Neural cell (in vitro differentiated cells): Measurements from ENCODE around the gene ANKAR. TPM values are rescaled to one million over a fixed set of nuclear protein-coding genes. Genes with fewer than 3 reads are reported as not detected.

Source experiments
- H2AFZ ChIP-seq: fragments of 200-600, 300-800 bp; sonication (generic), shearing (Covaris generic); 2 replicates; pipeline ENCODE4 v1.6.0; 2014; ENCODE audit warnings: low read depth, mild to moderate bottlenecking, antibody characterized with exemption, low read length, moderate library complexity
- H3F3A ChIP-seq: fragments of 200-600 bp; shearing (Covaris generic); 2 replicates; pipeline ENCODE4 v1.6.1; 2016; ENCODE audit warnings: mild to moderate bottlenecking, moderate library complexity, mixed read lengths, antibody characterized with exemption, low read length; ENCODE audit not compliant: insufficient read depth, poor library complexity, severe bottlenecking
- H3K27ac ChIP-seq: fragments of 200-600, 300-800 bp; sonication (generic), shearing (Covaris generic); 2 replicates; pipeline ENCODE4 v1.5.1; 2014; ENCODE audit warnings: mild to moderate bottlenecking, low read length, moderate library complexity
- H3K27me3 ChIP-seq: fragments of 300-800, 200-600 bp; sonication (generic), shearing (Covaris generic); 2 replicates; pipeline ENCODE4 v1.6.0; 2014; ENCODE audit warnings: mild to moderate bottlenecking, low read depth, low read length, moderate library complexity; ENCODE audit not compliant: insufficient read depth
- H3K36me3 ChIP-seq: fragments of 300-800, 200-600 bp; sonication (generic), shearing (Covaris generic); 2 replicates; pipeline ENCODE4 v1.5.1; 2014; ENCODE audit warnings: mild to moderate bottlenecking, antibody characterized with exemption, low read length, moderate library complexity; ENCODE audit not compliant: insufficient read depth
- H3K4me2 ChIP-seq: fragments of 300-800, 200-600 bp; sonication (generic), shearing (Covaris generic); 2 replicates; pipeline ENCODE4 v1.6.0; 2014; ENCODE audit warnings: mild to moderate bottlenecking, low read length
- H3K4me3 ChIP-seq: fragments of 300-800, 200-600 bp; sonication (generic), shearing (Covaris generic); 2 replicates; pipeline ENCODE4 v1.5.1; 2014; ENCODE audit warnings: mild to moderate bottlenecking, low read length, moderate library complexity
- H3K79me2 ChIP-seq: fragments of 200-600 bp; shearing (Covaris generic); replicated peaks from 2 replicates; pipeline ENCODE4 v1.6.0; 2014; ENCODE audit warnings: mild to moderate bottlenecking, low read length, moderate library complexity; ENCODE audit not compliant: insufficient read depth
- H3K9ac ChIP-seq: fragments of 300-800, 200-600 bp; sonication (generic), shearing (Covaris generic); 2 replicates; pipeline ENCODE4 v1.6.1; 2016; ENCODE audit warnings: mild to moderate bottlenecking, low read length, mixed read lengths
- H3K9me2 ChIP-seq: fragments of 200-600 bp; shearing (Covaris generic); 2 replicates; pipeline ENCODE4 v1.6.1; 2016; ENCODE audit warnings: mild to moderate bottlenecking, low read length, mixed read lengths; ENCODE audit not compliant: insufficient read depth
- H3K9me3 ChIP-seq: fragments of 200-600, 300-800 bp; sonication (generic), shearing (Covaris generic); 2 replicates; pipeline ENCODE4 v1.6.1; 2016; ENCODE audit warnings: mild to moderate bottlenecking, mixed run types, low read length, moderate library complexity, mixed read lengths
- H4K20me1 ChIP-seq: fragments of 200-600 bp; shearing (Covaris generic); 2 replicates; pipeline ENCODE4 v1.6.1; 2016; ENCODE audit warnings: mild to moderate bottlenecking, mixed run types; ENCODE audit not compliant: insufficient read depth
- CTCF ChIP-seq: fragments of 450-650 bp; IDR thresholded peaks from 2 replicates; pipeline ENCODE4 v1.5.1; 2014; ENCODE audit warnings: antibody characterized with exemption, mild to moderate bottlenecking, moderate library complexity; ENCODE audit not compliant: poor library complexity, severe bottlenecking
- EP300 ChIP-seq: fragments of 450-650 bp; conservative IDR thresholded peaks from 2 replicates; pipeline ENCODE4 v1.6.1; 2014; ENCODE audit warnings: antibody characterized with exemption, mild to moderate bottlenecking, moderate library complexity; ENCODE audit not compliant: poor library complexity, severe bottlenecking
- EZH2 ChIP-seq: fragments of 200-600, 300-800 bp; shearing (Covaris generic), sonication (generic); IDR thresholded peaks from 2 replicates; pipeline ENCODE4 v1.6.1; 2014; ENCODE audit warnings: antibody characterized with exemption, low read length, borderline replicate concordance, mild to moderate bottlenecking; ENCODE audit not compliant: insufficient read depth, poor library complexity, severe bottlenecking
- MXI1 ChIP-seq: fragments of 450-650 bp; conservative IDR thresholded peaks from 2 replicates; pipeline ENCODE4 v1.6.1; 2014; ENCODE audit warnings: antibody characterized with exemption, mild to moderate bottlenecking; ENCODE audit not compliant: poor library complexity, severe bottlenecking
- POLR2AphosphoS5 ChIP-seq: IDR thresholded peaks from 2 replicates; pipeline ENCODE4 v1.6.1; 2012
- RAD21 ChIP-seq: fragments of 450-650 bp; conservative IDR thresholded peaks from 2 replicates; pipeline ENCODE4 v1.6.1; 2014; ENCODE audit warnings: antibody characterized with exemption, mild to moderate bottlenecking, moderate library complexity
- REST ChIP-seq: IDR thresholded peaks from 2 replicates; pipeline ENCODE4 v1.6.1; 2012; ENCODE audit warnings: borderline replicate concordance
- SMC3 ChIP-seq: fragments of 450-650 bp; conservative IDR thresholded peaks from 2 replicates; pipeline ENCODE4 v1.6.1; 2014; ENCODE audit warnings: antibody characterized with exemption, mild to moderate bottlenecking, moderate library complexity; ENCODE audit not compliant: poor library complexity
- TAF1 ChIP-seq: IDR thresholded peaks from 2 replicates; pipeline ENCODE4 v1.6.1; 2012; ENCODE audit warnings: low read depth
- polyA plus RNA-seq: library from polyadenylated mRNA; depleted of rRNA; stranded (reverse); fragments of >200 nt; gene quantifications from 2 replicates; pipeline ENCODE4 v1.2.3, GENCODE V29; 2014

The ANKAR gene
- polyA plus RNA-seq, 1 donor from 2014 or later, result 7.4 TPM

- TF ChIP-seq TAF1, result no peak
- no peak for TF ChIP-seq MXI1
Observed at GRCh38 chr2:189628817-189629530, 45.5 kb upstream of the ANKAR start (continued).

GRCh38 chr2:189629531-189630453, 44.7 kb upstream of the ANKAR start:
- Histone ChIP-seq H3K9ac (no peak overlapping the region), H3K27me3 (no peaks in the 10 kb centered on the region), H3K27ac (no peak overlapping the region), H3K36me3 (no peaks in the 10 kb centered on the region), H4K20me1 (no peaks in the 10 kb centered on the region), H3K9me2 (no peaks in the 10 kb centered on the region), H3F3A (no peaks in the 10 kb centered on the region), H3K9me3 (no peaks in the 10 kb centered on the region), H3K4me2 (no peak overlapping the region), H3K4me3 (no peak overlapping the region), H2AFZ (no peak overlapping the region), H3K79me2 (no peaks in the 10 kb centered on the region)
- TF ChIP-seq POLR2AphosphoS5, result no peak
- no peak for TF ChIP-seq TAF1
- TF ChIP-seq CTCF, result no peak
- no peak for TF ChIP-seq EP300
- no peak for TF ChIP-seq MXI1
- TF ChIP-seq RAD21, result no peak
- no peak for TF ChIP-seq REST
- TF ChIP-seq EZH2, result no peak
- no peak for TF ChIP-seq SMC3

GRCh38 chr2:189631849-189632248, 42.6 kb upstream of the ANKAR start:
- Histone ChIP-seq H4K20me1 (no peaks in the 10 kb centered on the region), H3F3A (no peaks in the 10 kb centered on the region), H3K4me3 (no peak overlapping the region), H3K4me2 (no peak overlapping the region), H3K9ac (no peak overlapping the region), H3K36me3 (no peaks in the 10 kb centered on the region), H3K27ac (no peak overlapping the region), H3K27me3 (no peaks in the 10 kb centered on the region), H3K79me2 (no peaks in the 10 kb centered on the region), H3K9me2 (no peaks in the 10 kb centered on the region), H3K9me3 (no peaks in the 10 kb centered on the region), H2AFZ (no peak overlapping the region)
- no peak for TF ChIP-seq POLR2AphosphoS5
